Stomach (tissue), 4 donors: ENCODE measurements around the gene RIN1.

Source experiments
- CTCF ChIP-seq, 7 experiments: fragments of 450-650 bp in 4 of 7; fragments of 200-600 bp in 3 of 7; sonication (generic) in 3 of 7; IDR thresholded peaks; one replicate each; pipeline ENCODE4 v1.5.1; 2016 to 2019; ENCODE audit warnings: antibody characterized with exemption in 7 of 7, control low read depth in 2 of 7, mild to moderate bottlenecking in 1 of 7
- EP300 ChIP-seq: sonication (generic); formaldehyde crosslinking; IDR thresholded peaks from one replicate; pipeline ENCODE4 v1.6.1; 2017; ENCODE audit warnings: antibody characterized with exemption
- POLR2A ChIP-seq, 4 donors: fragments of 450-650 bp; IDR thresholded peaks; one replicate each; pipeline ENCODE4 v1.6.1; 2016; ENCODE audit warnings: antibody characterized with exemption in 4 of 4, control low read depth in 2 of 4, mild to moderate bottlenecking in 1 of 4, moderate library complexity in 1 of 4
- POLR2AphosphoS5 ChIP-seq, 3 donors: sonication (generic); formaldehyde crosslinking; IDR thresholded peaks; one replicate each; pipeline ENCODE4 v1.6.1; 2016; ENCODE audit warnings: antibody characterized with exemption in 3 of 3

DNA sequence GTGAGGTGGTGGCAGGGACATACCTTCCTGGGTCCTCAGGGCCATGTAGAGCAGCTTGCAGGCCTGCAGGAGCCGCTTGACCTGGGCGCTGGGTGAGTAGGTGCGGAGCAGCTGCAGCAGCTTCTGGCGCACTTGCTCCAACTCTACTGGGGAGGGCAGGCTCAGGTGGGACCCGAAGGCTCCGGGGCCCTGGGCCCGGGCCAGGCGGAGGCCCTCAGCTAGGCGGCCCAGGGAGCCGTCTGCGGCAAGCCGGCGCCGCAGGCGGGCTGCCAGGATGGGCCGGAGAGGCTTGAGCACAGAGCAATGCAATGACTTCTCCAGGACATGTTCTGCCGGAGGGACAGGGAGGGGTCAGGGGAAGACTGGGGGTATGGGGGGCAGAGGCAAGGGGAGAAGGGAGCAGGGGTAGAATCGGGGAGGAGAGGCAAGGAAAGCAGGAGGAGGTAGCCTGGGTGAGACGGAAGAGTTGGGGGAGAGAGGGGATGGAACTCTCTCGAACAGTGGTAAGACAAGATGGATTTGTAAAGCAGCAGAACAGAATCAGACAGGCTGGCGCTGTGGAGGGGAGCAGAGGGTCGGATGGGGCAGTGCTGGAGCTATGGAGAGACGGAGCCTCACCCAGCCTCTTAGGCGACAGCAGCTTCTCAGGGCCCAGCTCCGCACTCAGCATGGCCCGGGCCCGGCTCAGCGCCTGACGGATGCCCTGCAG lies 2.2 kb downstream of the RIN1 start:
- no peak for TF ChIP-seq CTCF (IDR thresholded peaks at IDR 0.05)
- no peak for TF ChIP-seq POLR2A (IDR thresholded peaks at IDR 0.05)
- no peak for TF ChIP-seq EP300
- no peak for TF ChIP-seq POLR2AphosphoS5 (IDR thresholded peaks at IDR 0.05)
